ENCODE measurements around the gene C1orf21.

C1orf21 gene

GRCh38 chr1:184555665-184556641 is 169.1 kb downstream of the C1orf21 start:
- no peak for DNase-seq (ENCODE audit: low read depth)

DNA sequence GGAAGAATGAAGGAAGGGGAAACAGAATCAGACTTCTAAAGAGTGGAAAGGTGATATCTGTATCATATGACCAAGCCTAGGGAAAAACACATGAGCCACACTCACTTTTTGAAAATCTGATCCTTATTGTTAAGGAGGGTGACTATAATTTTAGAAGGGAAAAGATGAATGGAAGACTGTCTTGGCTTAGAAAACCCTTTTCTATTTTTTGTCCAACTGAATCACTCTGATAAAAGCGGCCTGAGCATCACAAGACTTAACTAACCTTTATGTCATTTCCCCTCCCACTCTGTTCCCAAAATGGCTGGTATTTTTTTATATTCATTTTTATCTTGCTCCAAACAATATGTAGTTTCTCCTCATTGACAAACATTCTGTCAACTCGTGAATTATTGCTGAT is 169.8 kb downstream of the C1orf21 start:
- DNase-seq (ENCODE audit: low read depth) = no peak

- DNase-seq (ENCODE audit: low read depth) = no peak
These were observed 170.9 kb downstream of the C1orf21 start for GRCh38 chr1:184557423-184558347.

- no peak for DNase-seq (ENCODE audit: low read depth)
These were observed 171.9 kb downstream of the C1orf21 start for GRCh38 chr1:184558691-184559090.

- DNase-seq (ENCODE audit: low read depth) = no peak
These were observed 172.4 kb downstream of the C1orf21 start for GRCh38 chr1:184559117-184559713.

DNA sequence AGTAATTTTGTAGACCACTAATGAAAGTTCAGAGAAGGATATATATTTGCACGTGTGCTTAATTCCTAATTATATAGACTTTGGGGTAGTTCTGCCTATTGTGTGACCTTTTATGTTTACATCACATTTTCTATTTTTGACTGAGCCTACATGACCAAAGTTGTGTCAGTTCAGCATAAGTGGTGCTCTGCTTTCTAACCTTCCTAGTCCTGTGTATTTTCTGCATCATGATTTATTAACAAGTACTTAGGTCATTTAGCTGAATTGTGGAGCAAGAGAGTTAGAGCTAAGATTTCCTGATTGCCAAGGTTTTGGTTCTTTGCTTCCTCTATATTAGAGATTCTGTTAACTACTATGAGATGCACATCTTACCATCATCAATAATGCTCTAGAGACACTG is 176.0 kb downstream of the C1orf21 start:
- DNase-seq (ENCODE audit: low read depth) = no peak

GRCh38 chr1:184563308-184563707 is 176.5 kb downstream of the C1orf21 start:
- DNase-seq (ENCODE audit: low read depth) = no peak

GRCh38 chr1:184567009-184567408 is 180.2 kb downstream of the C1orf21 start:
- no peak for DNase-seq (ENCODE audit: low read depth)

DNA sequence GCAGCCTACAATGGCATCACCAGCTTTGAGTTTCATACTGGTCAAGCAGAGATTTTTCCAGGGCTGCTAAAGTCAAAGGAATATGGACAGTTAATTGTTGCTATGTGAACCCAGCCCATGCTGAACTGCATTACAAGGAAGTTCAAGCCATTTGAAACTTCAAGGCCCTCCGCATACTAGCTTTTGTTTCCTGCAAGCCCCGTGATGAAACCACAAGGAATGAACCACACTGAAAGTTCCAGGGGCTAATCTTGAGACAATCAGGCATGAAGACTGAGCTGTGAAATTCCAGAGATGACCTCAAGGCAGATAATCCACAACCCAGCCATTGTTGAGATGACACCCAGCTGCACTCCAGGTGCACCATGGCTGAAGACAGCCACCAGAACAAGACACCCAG is 180.8 kb downstream of the C1orf21 start:
- DNase-seq (ENCODE audit: low read depth) = no peak

DNA sequence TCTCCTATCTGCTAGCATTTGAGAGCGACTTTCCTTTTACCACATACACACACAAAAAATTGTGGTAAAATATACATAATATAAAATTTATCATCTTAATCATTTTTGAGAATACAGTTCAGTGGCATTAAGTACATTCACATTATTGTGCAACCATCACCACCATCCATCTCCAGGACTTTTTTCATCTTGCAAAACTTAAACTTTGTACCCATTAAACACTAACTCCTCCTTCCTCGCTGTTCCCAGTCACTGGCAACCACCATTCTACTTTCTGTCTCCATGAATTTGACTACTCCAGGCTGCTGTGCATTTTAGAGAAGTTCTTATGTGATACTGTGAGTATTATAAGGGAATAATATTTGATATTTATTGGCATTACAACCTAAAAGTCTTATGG is 181.3 kb downstream of the C1orf21 start:
- DNase-seq (ENCODE audit: low read depth) = no peak

DNA sequence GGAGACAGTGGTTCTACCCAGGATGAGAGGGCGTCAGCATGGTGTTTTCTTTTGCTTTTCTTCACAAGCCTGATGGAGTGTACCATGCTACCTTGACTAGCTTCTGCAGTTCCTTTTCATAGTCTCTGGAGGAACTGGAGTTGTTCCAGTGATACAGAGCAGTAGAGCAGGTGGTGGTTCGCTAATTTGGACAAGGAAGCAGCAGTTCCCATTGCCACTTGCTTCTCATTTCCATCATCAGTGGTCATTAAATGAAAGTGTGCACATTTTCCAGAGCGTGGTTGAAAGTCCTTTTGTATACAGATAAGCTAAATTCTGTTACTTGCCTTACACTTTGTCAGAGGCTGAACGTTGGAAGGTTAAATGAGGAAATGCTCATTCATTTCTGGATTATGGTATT is 182.3 kb downstream of the C1orf21 start:
- DNase-seq (ENCODE audit: low read depth) = no peak

- no peak for DNase-seq (ENCODE audit: low read depth)
These were observed 187.8 kb downstream of the C1orf21 start for GRCh38 chr1:184574588-184574987.

GRCh38 chr1:184576822-184577221 is 190.0 kb downstream of the C1orf21 start:
- no peak for DNase-seq (ENCODE audit: low read depth)

GRCh38 chr1:184577319-184577718 is 190.5 kb downstream of the C1orf21 start:
- DNase-seq (ENCODE audit: low read depth) = no peak

- DNase-seq (ENCODE audit: low read depth) = no peak
These were observed 195.6 kb downstream of the C1orf21 start for GRCh38 chr1:184582411-184582810.

DNA sequence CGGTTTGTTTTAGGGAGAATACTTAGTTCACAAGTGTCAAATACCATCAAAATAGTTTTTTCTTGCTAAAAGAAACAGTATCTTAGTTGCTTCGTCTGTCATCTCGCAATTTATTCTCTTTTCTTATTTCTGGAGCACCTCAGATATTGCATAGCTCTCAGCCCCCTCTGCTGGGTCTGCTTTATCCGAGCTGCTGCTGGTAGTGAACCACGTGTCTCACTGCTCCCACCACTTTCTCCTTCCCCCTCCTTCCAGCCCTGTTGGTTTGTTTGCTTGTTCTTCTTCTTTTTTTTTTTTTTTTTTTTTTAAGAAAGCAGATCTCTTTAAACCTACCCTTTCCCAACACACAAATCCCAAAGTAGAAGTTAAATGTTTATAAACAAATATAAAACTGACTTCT is 197.0 kb downstream of the C1orf21 start:
- DNase-seq (ENCODE audit: low read depth) = no peak

- DNase-seq (ENCODE audit: low read depth) = no peak
These were observed 201.9 kb downstream of the C1orf21 start for GRCh38 chr1:184588701-184589100.

DNA sequence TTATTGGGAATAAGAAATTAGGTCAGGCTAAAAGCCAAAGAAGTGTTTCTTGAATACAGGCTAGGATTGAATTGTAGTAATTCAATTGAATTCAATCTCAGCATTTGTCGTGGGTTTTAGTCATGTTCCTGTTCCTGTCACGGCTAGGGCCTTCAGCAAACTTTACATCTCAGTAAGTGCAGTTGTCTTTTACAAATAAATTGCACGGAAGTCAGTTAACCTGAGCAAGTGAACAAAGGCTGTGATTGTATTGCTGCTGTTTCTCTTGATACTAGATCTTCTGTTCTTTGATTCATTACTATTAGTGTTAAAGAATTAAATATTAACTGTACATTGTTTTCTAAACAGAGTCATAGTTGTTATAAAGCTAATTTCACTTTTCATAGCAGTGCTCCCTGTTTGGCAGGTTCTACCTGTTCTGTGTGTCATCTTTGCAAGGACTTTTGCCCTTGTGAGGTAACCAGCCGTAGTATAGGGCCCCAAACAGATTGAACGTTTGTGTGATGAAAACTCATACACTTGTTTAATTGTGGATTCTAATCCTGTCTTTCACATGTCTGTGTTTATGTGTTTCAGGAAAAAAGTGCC is 203.4 kb downstream of the C1orf21 start:
- no peak for DNase-seq (ENCODE audit: low read depth)

DNA sequence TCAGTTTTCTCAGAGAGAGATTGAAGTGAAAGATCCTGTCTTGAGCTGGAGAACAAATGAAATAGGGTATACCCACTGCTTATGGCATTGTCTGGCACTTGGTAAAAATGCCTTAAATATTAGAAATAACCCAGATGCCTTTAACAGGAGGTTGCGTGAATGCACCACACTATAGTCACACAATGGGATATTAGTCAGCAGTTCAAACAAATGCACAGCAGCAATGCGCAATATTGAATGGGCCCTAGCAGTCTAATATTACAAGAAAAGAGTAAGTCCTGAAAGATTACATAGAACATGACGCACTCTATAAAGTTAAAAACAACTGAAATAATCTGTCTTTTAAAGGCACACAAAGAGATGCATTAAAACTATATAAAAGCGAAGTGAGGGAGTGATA is 206.8 kb downstream of the C1orf21 start:
- DNase-seq (ENCODE audit: low read depth) = no peak

- no peak for DNase-seq (ENCODE audit: low read depth)
These were observed 208.8 kb downstream of the C1orf21 start for GRCh38 chr1:184595596-184595995.

DNA sequence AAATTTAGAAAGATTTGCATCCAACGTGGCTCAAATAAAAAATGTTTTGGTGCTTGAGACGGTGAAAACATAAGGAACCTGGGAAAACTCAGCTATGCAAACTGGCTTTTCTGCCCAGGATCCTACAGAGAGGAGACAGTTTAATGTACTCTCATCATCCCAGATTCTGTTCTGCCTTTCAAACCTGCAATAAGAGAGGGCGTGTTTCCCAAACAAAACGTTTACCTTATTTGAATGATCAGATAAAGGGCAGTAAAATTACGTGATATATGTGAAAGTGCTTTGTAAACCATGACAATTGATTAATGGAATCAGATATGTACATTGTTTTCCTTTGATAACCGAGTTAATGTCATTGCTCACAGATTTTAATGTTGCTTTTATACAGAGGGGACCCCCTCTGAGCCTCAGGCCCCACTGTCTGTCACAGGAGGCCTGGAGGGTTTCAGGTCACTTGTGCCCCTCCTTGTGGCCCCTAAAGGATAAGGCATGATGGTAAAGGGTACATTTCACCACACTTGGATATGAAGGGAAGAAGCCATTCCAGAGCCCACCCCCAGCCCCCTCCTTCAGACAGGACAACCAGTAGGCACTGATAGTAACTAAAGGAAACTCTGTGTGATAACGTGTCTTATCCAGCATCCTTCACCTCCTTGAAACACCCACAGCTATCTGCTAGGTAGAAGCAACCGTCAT is 210.3 kb downstream of the C1orf21 start:
- DNase-seq (ENCODE audit: low read depth) = no peak

Data from stimulated activated CD8-positive, alpha-beta memory T cell treated with anti-CD3 and anti-CD28 coated beads, Interleukin-12 subunit alpha, Interleukin-12 subunit beta, amount 100 ng/mL, for 1 hour (primary cell).